HG03342 (cell line): Measurements from ENCODE around the gene ODAD2.
A peak's percentile ranks its signal among the peaks of the same experiment; 100 is the strongest.
"Not testable (repeated sequence)": the region's sequence is repeated elsewhere in the genome, so short reads cannot be mapped to it uniquely, and the experiment has no call there.

ENCODE experiments used
- ATAC-seq: cut with Tn5 transposase; IDR thresholded peaks from one replicate; pipeline ENCODE4 v1.9.1; 2021; ENCODE audit warnings: mild to moderate bottlenecking, moderate library complexity; ENCODE audit not compliant: unreplicated experiment

ODAD2 gene

DNA sequence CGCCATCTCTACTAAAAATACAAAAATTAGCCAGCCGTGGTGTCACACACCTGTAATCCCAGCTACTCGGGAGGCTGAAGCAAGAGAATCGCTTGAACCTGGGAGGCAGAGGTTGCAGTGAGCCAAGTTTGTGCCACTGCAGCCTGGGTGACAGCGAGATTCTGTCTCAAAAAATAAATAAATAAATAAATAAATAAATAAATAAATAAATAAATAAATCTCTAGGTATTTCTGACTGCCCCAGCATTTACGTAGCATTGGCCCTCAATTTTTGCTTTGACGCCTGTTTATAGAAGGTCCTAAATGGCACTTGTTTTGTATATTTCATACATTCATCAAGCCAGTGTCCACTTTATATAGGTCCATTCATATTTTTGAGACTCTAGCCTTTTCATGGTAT is 28.9 kb downstream of the ODAD2 start:
- ATAC-seq: not testable (repeated sequence)

DNA sequence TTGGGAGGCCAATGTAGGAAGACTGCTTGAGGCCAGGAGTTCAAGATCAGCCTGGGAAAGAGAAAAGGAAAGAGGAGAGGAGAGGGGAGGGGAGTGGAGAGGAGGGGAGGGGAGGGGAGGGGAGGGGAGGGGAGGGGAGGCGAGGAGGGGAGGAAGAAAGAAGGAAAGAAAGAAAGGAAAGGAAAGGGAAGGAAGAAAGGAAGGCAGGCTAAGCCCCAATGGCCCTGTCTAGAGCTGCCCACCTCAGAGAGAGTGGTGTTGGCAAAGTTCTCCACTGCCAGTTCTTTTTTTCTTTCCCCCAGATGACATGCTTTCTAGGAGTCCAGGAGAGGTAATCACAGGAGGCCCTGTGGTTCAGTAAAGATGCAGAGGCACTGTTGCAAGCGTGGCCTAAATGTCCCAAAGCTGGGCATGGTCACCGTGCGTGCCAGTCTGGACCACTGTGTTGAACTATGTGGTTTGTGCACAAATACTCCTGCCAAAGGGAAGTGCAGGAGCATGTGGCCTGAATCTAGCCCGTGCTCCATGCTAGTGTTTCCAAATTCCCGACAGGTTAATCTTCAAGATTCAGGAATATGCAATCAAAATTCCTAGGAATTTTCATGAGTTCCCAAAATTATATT is 39.7 kb downstream of the ODAD2 start:
- ATAC-seq: no peak

DNA sequence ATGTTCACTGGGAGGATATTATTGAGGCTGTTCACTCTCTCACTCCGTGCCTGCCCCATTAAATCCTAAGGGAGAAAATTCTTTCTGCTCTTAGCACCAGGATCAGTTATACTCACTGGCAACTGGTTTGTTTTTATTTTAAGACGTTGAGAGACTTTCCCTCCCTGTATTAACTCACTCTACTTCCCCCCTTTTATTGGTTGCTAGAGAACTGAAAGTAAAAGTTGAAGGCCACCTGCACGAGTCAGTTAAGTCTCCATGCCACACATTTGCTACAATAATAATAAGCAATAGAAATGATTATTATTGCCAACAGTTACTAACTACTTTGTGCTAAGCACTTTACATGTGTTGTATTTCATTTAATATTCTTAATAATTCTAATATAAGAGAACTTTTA is 40.5 kb downstream of the ODAD2 start:
- ATAC-seq: peak; percentile 82

DNA sequence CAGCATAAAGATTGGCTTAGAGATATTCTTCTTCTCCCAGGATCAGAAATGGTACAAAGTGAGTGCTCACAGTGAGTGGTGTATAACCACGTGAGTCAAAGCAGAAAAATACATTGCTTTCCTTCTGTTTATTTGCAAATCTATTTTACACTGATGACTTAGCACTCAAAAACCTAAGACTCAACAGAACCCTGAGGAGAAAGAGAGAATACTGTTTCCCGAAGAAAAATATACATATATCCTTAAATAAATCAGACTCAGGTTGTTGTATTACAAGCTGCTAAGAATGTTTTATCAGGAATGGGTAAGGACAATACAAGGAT is 48.7 kb downstream of the ODAD2 start:
- no peak for ATAC-seq

DNA sequence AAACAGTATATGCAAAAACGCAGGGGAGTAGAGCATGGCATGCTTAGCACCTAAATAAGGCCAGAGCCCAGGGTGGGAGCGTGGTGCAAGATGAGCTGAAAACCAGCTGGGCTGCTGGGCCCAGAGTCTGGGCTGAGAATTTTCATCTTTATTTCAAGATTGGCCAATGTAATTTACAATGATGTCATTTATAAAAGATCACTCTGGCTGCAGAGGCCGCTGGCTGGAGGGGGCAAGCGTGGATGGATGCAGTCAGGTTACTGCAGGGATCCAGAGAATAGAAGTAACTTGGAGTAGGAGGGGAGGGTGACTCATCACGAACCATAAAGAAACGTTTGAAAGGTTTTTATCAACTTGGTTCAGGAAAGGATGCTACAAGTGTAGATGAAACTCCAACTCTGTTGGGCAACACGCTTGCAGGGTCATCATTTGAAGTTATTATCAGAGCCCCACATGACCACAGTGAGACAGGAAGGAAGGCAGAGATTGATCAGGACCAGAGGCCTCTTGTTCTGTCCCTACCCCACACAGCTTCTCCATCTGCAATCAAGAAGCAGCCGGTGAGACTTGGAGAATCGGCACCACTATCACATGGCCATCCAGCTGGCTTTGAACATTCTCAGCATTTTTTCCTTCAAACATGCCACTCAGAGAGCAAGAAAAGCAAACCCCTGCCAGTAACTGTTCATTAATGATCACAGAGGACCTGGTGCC is 49.2 kb downstream of the ODAD2 start:
- ATAC-seq: no peak

DNA sequence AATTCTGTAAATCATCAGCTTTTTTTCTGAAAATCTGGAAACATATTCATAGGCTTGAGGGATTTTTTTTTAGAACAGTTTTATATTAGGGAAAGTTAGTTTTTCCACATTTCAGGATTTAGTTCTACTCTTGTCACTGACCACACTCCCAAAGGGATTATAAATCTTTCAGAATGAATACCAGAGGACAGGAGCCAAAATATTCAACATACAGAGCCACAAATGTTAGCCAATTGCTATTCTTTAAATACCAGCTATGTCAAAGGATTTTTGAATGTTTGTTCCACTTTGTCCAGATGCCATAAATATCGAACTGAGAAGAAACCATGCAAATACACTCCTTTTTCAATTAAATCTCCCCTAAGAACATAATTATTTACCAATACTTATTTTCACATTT is 50.7 kb downstream of the ODAD2 start:
- no peak for ATAC-seq

DNA sequence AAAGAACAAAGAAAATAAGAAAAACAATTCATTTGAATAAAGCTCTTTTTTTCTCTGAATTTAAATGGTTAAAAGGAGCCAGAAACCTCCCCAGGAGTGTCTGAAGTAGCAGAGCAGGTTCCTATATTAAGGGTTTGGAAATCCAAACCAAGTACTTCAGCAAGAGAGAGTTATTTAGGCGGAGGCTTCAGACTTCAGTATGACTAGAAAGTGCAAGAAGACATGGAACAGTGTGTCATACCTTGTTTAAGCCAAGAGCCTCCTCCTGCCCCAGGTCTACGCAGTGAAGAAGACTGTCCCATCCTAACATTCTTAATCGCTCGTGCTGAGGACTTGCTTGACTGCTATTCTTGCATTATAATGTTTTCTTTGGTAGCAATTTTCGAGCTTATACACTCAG is 51.3 kb downstream of the ODAD2 start:
- no peak for ATAC-seq

DNA sequence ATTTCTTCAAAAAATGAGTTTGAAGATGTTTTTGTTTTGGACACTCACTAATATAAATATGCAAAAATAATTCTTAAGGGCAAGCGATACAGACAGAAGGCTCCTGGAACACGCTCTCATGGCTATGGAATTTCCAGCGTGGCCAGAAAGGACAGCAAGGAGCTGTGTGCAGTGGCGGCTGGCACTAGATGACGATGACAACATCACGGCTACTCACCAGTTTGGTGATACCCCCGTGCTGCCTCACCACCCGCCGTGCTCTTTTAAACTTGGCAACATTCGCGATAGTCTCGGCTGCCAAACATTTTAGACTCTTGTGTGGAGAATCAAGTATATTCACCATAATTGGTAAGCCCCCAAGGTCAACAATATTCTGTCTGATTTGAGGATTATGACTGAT is 54.9 kb downstream of the ODAD2 start:
- no peak for ATAC-seq

DNA sequence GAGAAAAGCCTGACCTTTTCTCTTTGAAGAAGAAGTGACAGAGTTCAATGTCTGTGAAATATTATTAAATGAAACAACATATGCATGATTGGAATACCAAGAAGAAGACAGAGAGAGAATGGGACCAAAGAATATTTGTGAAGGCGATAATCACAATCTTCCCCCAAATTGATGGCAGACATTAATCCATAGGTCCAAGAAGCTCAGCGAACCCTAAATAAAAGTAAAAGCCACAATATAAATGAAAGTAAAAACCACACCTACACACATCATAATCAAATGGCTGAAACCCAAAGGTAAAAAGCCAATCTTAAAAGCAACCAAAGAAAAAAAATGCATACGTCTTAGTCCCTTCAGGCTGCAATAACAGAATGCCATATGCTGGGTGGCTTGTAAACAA is 84.0 kb downstream of the ODAD2 start:
- ATAC-seq: no peak

DNA sequence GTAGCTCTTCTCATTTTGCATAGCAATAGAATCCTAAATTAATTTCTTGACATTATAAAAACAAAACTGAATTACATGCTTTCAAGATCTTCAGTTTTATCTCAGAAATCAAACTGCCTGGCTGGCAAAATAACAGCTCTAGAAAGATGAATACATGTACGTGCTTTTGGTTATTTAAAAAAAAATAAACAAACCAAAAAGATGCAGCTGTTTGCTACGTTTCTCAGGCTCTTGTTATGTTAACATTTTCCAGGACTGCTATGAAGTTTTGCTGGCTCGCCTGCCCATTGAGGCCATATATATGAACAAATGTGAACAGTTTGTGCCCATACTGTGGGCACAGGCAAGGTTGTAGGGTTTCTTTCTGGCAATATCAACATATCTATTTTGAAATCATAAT is 86.6 kb downstream of the ODAD2 start:
- ATAC-seq: no peak

DNA sequence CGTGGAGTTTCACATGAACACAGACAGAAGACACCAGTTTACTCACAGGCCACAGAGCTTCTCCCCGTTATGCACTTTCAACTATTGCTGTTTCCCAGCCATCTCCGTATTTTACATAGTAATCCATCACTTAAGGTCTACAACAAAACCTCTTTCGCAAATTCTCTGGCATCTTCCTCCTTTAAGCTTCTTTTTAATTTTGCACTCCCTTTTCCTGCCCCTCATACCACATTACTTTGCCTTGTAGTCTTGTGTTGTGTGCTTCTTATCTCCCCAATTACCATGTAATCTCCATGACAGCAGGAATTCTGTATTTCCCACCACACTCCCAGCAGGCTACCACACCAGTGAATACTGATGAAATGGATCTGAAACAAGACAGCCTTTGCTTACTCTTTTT is 87.3 kb downstream of the ODAD2 start:
- ATAC-seq: no peak

DNA sequence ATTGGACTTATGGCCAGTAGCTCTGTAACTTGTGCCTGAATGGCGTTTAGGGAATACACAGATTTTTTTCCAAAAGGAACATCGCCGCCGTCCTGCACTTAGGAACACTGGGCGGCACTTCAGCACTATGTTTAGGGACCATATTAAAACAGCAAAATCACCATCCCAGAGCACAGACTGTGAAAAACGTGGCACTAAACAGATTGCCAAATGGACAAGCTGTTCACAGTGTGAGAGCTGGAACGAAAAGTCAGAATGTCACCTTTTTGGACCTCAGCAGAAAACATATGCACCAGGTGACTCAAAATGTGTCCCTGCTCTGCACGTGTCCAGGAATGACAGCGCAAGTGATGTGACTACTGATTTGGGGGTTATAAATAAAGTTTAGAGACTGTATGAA is 87.9 kb downstream of the ODAD2 start:
- no peak for ATAC-seq

DNA sequence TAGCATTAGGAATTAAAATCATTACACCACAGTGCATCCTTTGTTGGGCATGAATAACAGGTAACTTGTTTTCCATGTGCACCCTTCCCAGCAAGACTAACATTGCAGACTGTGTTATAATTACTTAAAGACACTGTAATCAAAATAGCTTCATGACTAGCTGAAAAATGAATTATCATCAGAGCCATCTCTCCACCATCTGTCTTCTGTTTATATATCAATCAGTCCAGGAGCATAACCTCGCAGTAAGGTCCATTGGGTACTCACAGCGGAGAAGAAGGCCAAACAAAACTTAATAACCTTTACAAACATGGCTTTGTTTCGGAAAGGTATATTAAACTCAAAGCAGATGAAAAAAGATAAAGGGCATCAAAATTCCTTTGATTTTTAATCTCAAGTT is 90.6 kb downstream of the ODAD2 start:
- ATAC-seq: no peak

DNA sequence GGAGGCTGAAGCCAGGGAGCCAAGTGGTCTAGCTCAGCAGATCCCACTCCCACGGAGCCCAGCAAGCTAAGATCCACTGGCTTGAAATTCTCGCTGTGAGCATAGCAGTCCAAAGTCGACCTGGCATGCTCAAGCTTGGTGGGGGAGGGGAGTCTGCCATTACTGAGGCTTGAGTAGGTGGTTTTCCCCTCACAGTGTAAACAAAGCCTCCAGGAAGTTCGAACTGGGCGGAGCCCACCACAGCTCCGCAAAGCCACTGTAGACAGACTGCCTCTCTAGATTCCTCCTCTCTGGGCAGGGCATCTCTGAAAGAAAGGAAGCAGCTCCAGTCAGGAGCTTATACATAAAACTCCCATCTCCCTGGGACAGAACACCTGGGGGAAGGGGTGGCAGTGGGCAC is 99.4 kb downstream of the ODAD2 start:
- not testable (repeated sequence) for ATAC-seq

DNA sequence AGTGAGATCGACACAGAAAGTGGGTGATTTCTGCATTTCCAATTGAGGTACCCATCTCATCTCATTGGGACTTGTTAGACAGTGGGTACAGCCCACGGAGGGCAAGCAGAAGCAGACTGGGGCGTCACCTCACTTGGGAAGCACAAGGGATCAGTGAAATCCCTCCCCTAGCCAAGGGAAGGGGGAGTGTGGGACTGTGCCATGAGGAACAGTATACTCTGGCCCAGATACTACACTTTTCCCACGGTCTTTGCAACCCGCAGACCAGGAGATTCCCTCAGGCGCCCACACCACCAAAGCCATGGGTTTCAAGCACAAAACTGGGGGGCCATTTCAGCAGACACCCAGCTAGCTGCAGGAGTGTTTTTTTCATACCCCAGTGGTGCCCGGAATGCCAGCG is 99.8 kb downstream of the ODAD2 start:
- no peak for ATAC-seq

DNA sequence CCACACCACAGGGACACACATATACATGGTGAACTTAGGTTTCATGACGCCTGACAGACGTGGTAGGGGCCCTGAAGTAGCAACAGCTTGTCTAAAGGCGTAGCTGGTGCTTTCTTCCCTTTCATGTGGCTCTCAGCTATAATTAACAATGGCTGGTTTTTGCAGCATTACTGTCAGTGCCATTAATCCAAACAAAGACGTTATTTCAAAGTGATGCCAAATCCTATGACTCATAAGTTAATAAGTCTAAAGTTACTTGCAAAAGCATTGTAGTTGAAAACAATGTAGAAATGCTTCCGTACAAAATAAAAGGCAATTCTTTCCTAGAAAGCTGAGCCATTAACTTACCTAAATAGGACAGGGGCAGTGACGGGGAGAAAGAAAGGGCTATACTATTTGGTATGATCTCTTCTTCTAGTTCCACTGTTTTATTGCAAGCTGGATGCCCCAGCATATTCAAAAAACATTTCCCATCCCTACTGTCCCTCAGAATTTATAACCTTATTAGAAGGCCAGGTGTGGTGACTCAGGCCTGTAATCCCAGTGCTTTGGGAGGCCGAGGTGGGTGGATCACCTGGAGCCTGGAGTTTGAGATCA is 105.4 kb downstream of the ODAD2 start:
- ATAC-seq: no peak

DNA sequence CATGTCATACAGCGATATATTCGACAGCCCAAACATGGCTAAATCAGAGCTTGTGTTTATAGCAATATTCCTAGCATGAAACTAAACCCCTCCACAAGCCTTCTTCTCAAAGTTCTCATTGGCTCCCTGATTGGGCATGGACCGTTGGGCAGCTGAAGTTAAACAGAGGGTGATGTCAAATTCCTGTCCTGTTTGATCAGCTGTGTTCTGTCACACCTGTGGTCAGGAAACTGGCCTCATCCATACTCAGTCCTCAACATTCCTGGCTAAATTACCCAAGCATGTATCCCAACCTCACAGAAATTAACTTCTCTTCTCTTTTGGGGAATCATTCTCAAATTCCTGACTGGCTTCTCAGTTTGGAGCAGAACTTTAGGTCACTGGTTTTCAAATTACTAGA is 107.9 kb downstream of the ODAD2 start:
- no peak for ATAC-seq

DNA sequence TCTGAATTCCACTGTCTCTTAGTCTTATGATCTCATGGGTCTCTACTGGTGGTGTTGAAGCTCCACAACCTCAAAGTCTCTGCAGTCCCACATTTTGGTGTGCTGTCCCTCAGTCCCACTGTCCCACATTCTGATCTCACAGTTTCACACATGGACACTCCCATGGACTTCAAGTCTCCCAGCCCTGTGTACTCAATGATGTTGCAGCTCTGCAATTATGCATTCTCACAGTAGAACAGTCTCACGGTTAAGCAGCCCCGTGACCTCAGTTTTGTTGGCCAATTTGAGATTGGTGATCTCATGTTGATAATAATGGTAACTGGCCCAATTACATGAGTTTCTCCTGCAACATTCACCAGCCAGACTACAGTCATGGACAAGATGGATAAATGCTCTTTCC is 109.4 kb downstream of the ODAD2 start:
- ATAC-seq: no peak

DNA sequence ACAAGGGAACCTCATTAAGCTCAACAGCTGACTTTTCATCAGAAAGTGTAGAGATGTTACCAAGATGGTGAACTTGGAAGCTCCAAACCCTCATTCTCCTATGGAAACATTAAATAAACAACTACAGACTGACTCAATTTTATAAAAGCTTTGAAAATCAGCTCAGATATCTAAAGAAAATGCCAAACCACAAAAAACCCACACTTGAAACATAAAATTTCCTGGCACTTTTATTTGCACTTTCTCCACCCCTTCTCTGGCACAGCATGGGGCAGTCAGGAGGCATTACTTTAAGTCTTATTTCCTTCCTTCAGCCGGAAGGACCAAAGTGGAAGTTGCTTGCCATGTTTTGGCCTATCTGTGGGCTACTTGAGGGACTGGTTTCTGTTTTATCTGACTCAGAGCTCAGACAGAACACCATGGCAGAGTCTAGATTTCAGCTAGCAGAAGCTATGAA is 114.7 kb downstream of the ODAD2 start:
- no peak for ATAC-seq

DNA sequence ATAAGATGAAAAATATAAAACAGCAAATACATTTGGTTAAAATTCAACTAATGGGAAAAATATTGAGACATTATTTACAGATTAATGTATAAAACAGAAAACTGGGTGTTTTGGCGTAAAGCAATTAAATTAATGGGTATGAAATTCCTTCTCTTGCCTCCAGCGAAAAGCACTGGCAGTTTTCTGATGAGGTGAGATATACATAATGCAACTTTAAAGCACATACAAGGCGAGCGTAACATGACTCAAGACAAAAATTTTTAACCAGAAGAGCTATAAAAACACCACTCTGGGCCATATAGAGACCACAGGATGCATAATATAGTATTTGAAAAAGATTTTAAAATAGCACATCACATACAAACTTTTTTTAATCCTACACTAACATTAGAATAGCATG is 120.6 kb downstream of the ODAD2 start:
- ATAC-seq: no peak

DNA sequence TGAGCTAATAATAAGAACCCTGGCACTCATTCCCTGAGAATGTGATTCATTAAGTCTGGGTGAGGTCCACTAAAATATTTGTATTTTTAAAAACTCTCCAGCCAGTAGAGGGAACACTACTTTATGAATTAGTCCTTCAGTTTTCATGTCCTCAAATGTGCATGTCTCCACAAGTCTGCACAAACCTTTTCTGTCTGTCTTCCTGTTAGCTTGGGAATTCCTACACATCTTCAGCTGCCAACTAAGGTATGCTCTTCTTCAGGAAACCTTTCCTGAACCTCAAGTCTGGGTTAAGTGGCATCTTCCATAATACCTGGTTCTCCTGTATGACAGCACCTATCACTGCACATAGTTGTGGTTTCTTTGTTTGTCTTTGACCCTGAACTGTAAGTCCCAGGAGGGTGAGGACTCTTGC is 133.7 kb downstream of the ODAD2 start:
- no peak for ATAC-seq

DNA sequence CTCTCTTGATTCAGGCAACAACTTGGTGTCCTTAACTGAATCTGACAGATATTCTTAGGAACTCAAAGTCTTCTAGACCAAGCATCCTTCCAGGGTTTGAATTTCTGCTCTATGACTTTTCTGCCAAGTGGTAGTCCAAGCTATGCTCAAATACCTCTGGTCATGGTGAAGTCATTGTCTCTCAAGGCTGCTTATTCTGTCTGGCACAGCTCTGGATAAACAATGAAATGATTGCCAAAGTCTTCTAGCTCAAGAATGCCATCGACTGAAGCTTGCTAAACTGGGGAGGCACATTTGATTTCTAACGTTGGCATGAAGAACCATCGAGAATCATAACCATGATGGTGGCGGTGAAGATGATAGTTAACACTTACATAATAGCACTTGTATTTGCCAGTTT is 137.1 kb downstream of the ODAD2 start:
- no peak for ATAC-seq

DNA sequence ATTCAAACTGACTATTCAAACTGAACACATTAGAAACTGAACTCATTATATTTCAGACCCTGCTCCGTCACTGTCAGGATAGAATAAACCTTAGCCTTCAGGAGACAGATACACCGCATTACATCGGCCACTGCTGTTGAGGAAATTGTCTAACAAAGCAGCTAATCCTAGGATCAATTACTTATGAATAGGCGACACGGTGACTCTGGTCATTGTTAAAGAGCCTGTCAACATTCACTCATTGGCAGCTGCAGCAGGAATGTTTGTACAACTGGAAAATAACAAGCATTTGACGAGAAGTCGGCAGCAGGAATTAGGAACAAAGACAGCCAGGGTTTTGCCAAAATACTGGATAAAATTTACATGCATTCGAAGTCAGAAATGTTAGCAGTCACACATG is 141.3 kb downstream of the ODAD2 start:
- ATAC-seq: no peak
